ENCODE measurements around the gene LCE4A. TPM values are rescaled to one million over a fixed set of nuclear protein-coding genes. Genes with fewer than 3 reads are reported as not detected.
"Not testable (repeated sequence)": the region's sequence is repeated elsewhere in the genome, so short reads cannot be mapped to it uniquely, and the experiment has no call there.

The LCE4A gene
- total and polyA plus RNA-seq, 2 donors = not detected

DNA sequence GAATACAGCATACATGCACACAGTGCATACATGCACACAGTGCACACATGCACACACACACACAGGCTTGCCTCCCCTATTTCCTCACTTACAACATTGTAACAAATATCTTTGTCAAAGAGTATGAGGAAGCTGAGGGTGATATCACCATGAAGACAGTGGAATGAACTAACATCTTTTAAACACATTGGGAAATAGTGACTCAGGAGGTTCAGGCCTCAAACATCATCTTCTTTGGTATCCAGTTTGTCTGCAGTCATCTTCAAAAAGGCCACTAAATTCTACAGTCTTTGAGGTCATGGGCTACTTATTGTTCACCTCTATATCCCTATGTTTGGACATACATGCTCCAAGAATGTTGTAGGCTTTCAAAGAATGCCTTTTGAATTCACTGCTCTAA, 24.1 kb upstream of the LCE4A start:
- no peak for DNase-seq (ENCODE audit: low read depth in 6 of 9, low spot score in 9 of 9)
- Histone ChIP-seq H3K27ac (ENCODE audit: low read depth in 1 of 2, low read length in 1 of 2) (no peak overlapping the region), H3K4me3 (ENCODE audit: low read length in 2 of 2) (no peak overlapping the region), H3K4me1 (ENCODE audit: control insufficient read depth in 2 of 2, insufficient read depth in 2 of 2, low read length in 2 of 2) (no peaks in the 10 kb centered on the region), H3K27me3 (ENCODE audit: control insufficient read depth in 2 of 2, insufficient read depth in 1 of 2, low read length in 1 of 2) (no peaks in the 10 kb centered on the region), H3K9me3 (ENCODE audit: control insufficient read depth in 2 of 2, insufficient read depth in 1 of 2, low read length in 1 of 2) (no peaks in the 10 kb centered on the region), H3K36me3 (ENCODE audit: control insufficient read depth in 2 of 2, insufficient read depth in 2 of 2, low read length in 1 of 2) (no peaks in the 10 kb centered on the region)

DNA sequence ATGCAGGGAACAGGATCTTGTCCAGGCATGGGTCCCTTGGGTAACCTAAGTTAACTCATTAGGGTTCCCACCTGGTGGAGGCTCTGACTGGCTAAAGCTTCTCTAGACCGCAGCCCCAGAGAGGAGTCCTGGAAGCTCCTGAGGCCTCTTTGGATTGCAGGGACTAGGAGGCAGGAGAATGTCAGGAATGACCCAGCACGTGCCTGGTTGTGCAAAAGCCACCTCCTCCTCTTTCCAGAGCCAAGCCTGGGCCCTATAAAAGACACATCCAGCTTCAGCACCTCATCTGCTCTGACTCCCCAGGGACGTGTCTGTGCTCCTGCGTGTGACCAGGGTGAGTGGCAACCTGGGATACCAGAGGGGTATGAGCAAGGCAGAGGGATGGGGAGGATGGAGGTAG, 22.1 kb upstream of the LCE4A start, which contains the start of gene LCE2B:
Gene LCE2B, plus strand, starts transcription at position 301 of the 400 bp plus-strand sequence. CDS start 721 bp downstream, outside the sequence.
- H3K36me3 ChIP-seq (ENCODE audit: control insufficient read depth in 2 of 2, insufficient read depth in 2 of 2, low read length in 1 of 2); H3K27ac ChIP-seq (ENCODE audit: low read depth in 1 of 2, low read length in 1 of 2); H3K4me1 ChIP-seq (ENCODE audit: control insufficient read depth in 2 of 2, insufficient read depth in 2 of 2, low read length in 2 of 2); H3K27me3 ChIP-seq (ENCODE audit: control insufficient read depth in 2 of 2, insufficient read depth in 1 of 2, low read length in 1 of 2); H3K4me3 ChIP-seq (ENCODE audit: low read length in 2 of 2); DNase-seq (ENCODE audit: low read depth in 6 of 9, low spot score in 9 of 9); H3K9me3 ChIP-seq (ENCODE audit: control insufficient read depth in 2 of 2, insufficient read depth in 1 of 2, low read length in 1 of 2): not testable (repeated sequence)
- WGBS = 80% methylated on average over 4 of the region's 4 CpGs

DNA sequence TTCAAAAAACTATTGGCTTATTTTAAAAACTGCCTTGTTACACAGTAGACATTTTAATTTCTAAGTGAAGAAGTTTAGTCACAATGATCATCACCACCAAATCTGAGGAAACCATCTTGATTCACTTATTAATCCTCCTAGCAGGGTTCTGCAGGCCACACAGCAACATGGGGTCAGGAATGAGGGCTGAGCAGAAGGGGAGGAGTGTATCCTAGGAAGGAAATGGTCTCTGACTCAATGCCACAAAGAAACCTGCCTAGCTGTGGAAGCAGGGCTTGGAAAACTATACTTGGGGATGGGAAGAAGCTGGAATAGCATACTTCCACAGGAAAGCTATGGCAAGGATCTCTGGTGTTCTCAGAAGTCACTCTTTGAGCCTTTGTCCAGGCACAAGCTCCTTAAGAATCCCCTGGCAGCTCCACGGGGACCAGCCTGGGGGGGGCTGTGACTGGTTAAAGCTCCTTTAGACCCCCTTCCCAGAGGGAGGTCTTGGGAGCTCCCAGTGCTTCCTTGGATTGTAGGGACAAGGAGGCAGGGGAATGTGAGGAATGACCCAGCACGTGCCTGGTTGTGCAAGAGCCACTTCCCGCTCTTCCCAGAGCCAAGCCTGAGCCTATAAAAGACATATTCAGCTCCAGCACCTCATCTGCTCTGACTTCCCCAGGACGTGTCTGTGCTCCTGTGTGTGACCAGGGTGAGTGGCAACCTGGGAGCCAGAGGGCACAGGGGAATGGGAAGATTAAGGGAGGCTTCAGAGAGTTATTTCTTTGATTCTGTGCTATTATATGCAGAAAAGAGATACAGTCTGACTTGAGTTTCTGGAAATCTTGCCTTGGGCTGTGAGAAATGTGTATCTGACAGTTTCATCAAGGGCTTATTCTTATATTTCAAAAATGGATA, 10.0 kb upstream of the LCE4A start, which contains the start of gene LCE2A:
Gene LCE2A, plus strand, starts transcription at position 645 of the 900 bp plus-strand sequence. CDS start 557 bp downstream, outside the sequence.
- no peak for DNase-seq (ENCODE audit: low read depth in 6 of 9, low spot score in 9 of 9)
- H3K36me3 ChIP-seq (ENCODE audit: control insufficient read depth in 2 of 2, insufficient read depth in 2 of 2, low read length in 1 of 2) = no peaks in the 10 kb centered on the region
- no peaks in the 10 kb centered on the region for H3K4me1 ChIP-seq (ENCODE audit: control insufficient read depth in 2 of 2, insufficient read depth in 2 of 2, low read length in 2 of 2)
- no peak within 1 kb of the TSS for H3K27ac ChIP-seq (ENCODE audit: low read depth in 1 of 2, low read length in 1 of 2)
- WGBS = 62% methylated on average over 4 of the region's 4 CpGs
- H3K27me3 ChIP-seq (ENCODE audit: control insufficient read depth in 2 of 2, insufficient read depth in 1 of 2, low read length in 1 of 2) = no peaks in the 10 kb centered on the region
- H3K9me3 ChIP-seq (ENCODE audit: control insufficient read depth in 2 of 2, insufficient read depth in 1 of 2, low read length in 1 of 2) = no peaks in the 10 kb centered on the region
- no peak within 1 kb of the TSS for H3K4me3 ChIP-seq (ENCODE audit: low read length in 2 of 2)

DNA sequence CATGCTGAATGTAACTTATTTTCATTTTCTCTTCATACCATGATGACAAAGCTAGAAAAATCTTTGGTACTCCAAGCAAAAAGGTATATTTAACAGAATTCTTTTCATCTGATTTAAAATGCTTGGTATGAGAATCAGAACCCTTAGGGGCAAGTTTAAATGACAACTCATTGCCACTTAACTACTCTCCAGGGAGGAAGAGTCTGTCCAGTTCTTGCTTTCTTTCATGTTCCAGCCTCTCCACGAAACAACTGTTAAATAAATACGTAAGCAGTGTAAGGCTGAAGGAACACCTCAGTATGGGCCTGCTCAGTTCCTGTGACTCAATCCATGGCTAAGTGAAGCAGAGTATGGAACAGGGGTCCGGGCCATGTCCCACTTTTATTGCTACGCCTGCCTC, 8.2 kb upstream of the LCE4A start:
- no peaks in the 10 kb centered on the region for H3K36me3 ChIP-seq (ENCODE audit: control insufficient read depth in 2 of 2, insufficient read depth in 2 of 2, low read length in 1 of 2)
- WGBS = 91% methylated on average over 4 of the region's 4 CpGs
- DNase-seq (ENCODE audit: low read depth in 6 of 9, low spot score in 9 of 9) = no peak
- H3K27me3 ChIP-seq (ENCODE audit: control insufficient read depth in 2 of 2, insufficient read depth in 1 of 2, low read length in 1 of 2) = no peaks in the 10 kb centered on the region
- H3K9me3 ChIP-seq (ENCODE audit: control insufficient read depth in 2 of 2, insufficient read depth in 1 of 2, low read length in 1 of 2) = no peaks in the 10 kb centered on the region
- H3K27ac ChIP-seq (ENCODE audit: low read depth in 1 of 2, low read length in 1 of 2) = no peak overlapping the region
- H3K4me1 ChIP-seq (ENCODE audit: control insufficient read depth in 2 of 2, insufficient read depth in 2 of 2, low read length in 2 of 2) = no peaks in the 10 kb centered on the region
- H3K4me3 ChIP-seq (ENCODE audit: low read length in 2 of 2) = no peak overlapping the region

DNA sequence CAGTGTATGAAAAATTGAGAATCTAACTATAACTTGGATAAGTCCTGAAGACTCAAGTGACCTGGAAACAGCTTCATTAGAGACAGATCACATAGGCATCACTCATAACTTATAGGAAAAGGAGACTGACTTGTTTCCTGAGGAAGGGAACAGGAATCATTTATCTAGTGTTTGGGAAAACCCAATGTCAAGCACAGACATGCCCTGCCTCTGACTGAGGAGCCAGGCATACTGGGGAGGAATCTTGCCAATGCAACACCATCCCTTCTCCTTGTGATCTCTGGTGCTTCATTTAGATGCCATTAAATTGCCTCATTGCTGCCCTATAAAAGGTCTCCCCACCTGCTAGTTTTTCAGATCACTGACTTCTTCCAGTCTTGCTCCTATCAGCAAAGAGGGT, 10.3 kb downstream of the LCE4A start:
- DNase-seq (ENCODE audit: low read depth in 6 of 9, low spot score in 9 of 9) = no peak
- H3K4me1 ChIP-seq (ENCODE audit: control insufficient read depth in 2 of 2, insufficient read depth in 2 of 2, low read length in 2 of 2) = no peaks in the 10 kb centered on the region
- no peaks in the 10 kb centered on the region for H3K27me3 ChIP-seq (ENCODE audit: control insufficient read depth in 2 of 2, insufficient read depth in 1 of 2, low read length in 1 of 2)
- no peaks in the 10 kb centered on the region for H3K36me3 ChIP-seq (ENCODE audit: control insufficient read depth in 2 of 2, insufficient read depth in 2 of 2, low read length in 1 of 2)
- H3K9me3 ChIP-seq (ENCODE audit: control insufficient read depth in 2 of 2, insufficient read depth in 1 of 2, low read length in 1 of 2) = no peaks in the 10 kb centered on the region
- no peak overlapping the region for H3K4me3 ChIP-seq (ENCODE audit: low read length in 2 of 2)
- no peak overlapping the region for H3K27ac ChIP-seq (ENCODE audit: low read depth in 1 of 2, low read length in 1 of 2)

DNA sequence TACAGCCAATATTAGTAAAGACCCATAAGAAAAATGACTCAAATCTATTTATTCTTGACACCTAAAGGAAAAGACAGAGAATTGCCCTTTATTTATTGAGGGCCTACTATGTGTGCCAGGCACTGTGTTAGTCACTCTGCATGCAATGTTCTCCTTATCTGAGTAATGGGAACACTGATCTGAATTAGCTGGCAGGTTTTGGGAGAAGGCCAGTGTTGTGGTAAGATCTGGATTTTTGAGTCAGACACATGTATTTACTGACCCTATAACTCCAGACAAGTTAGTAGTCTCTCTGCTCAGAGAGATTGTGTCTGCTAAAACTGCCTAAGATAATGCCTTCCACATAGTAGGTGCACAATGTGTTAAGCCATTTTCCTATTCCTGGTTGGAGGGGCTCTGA, 17.3 kb downstream of the LCE4A start:
- no peak for DNase-seq (ENCODE audit: low read depth in 6 of 9, low spot score in 9 of 9)
- Histone ChIP-seq H3K4me3 (ENCODE audit: low read length in 2 of 2) (no peak overlapping the region), H3K27me3 (ENCODE audit: control insufficient read depth in 2 of 2, insufficient read depth in 1 of 2, low read length in 1 of 2) (no peaks in the 10 kb centered on the region), H3K9me3 (ENCODE audit: control insufficient read depth in 2 of 2, insufficient read depth in 1 of 2, low read length in 1 of 2) (no peaks in the 10 kb centered on the region), H3K36me3 (ENCODE audit: control insufficient read depth in 2 of 2, insufficient read depth in 2 of 2, low read length in 1 of 2) (no peaks in the 10 kb centered on the region), H3K4me1 (ENCODE audit: control insufficient read depth in 2 of 2, insufficient read depth in 2 of 2, low read length in 2 of 2) (no peaks in the 10 kb centered on the region), H3K27ac (ENCODE audit: low read depth in 1 of 2, low read length in 1 of 2) (no peak overlapping the region)

DNA sequence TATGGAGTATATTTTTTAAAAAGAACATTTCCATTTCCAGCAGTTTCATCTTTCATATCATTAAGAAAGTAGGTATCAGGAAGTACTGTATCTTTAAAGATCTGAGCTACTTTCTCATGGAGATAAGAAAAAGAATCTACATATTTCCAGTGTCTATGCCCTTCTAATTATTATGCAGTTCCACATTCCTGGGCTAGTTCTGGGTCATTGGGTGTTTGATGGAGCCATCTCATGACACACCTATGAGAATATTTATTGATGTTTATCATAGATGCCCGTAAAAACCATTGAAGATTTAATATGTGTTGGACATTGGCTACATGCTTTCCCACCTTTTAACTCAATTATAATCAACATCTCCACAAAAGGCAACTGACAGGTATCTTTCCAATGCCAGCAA, 21.0 kb downstream of the LCE4A start:
- H3K27me3 ChIP-seq (ENCODE audit: control insufficient read depth in 2 of 2, insufficient read depth in 1 of 2, low read length in 1 of 2) = no peaks in the 10 kb centered on the region
- no peaks in the 10 kb centered on the region for H3K36me3 ChIP-seq (ENCODE audit: control insufficient read depth in 2 of 2, insufficient read depth in 2 of 2, low read length in 1 of 2)
- H3K27ac ChIP-seq (ENCODE audit: low read depth in 1 of 2, low read length in 1 of 2) = no peak overlapping the region
- H3K4me1 ChIP-seq (ENCODE audit: control insufficient read depth in 2 of 2, insufficient read depth in 2 of 2, low read length in 2 of 2) = no peaks in the 10 kb centered on the region
- no peak overlapping the region for H3K4me3 ChIP-seq (ENCODE audit: low read length in 2 of 2)
- 92% methylated on average over 1 of the region's 1 CpG for WGBS
- no peak for DNase-seq (ENCODE audit: low read depth in 6 of 9, low spot score in 9 of 9)
- H3K9me3 ChIP-seq (ENCODE audit: control insufficient read depth in 2 of 2, insufficient read depth in 1 of 2, low read length in 1 of 2) = no peaks in the 10 kb centered on the region

DNA sequence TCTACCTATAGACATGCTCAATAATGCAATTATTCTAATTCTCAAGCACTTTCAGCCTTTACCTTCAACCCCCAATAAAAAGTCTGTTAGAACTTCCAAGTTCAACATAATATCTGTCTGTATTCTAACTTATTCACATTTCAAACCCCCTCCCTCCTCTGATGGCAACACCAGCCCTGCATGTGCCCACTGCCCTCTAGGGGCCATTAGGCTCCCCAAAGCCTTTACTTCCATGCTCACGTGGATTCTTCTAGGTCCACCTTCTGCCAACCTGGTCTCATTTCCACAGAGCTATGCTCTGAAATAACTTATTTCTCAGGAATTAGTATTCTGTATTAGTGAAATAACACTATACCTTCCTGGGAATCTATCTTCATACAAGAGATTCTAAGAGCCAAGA, 27.7 kb downstream of the LCE4A start:
- no peak overlapping the region for H3K4me3 ChIP-seq (ENCODE audit: low read length in 2 of 2)
- H3K9me3 ChIP-seq (ENCODE audit: control insufficient read depth in 2 of 2, insufficient read depth in 1 of 2, low read length in 1 of 2) = no peaks in the 10 kb centered on the region
- H3K4me1 ChIP-seq (ENCODE audit: control insufficient read depth in 2 of 2, insufficient read depth in 2 of 2, low read length in 2 of 2) = no peaks in the 10 kb centered on the region
- no peaks in the 10 kb centered on the region for H3K27me3 ChIP-seq (ENCODE audit: control insufficient read depth in 2 of 2, insufficient read depth in 1 of 2, low read length in 1 of 2)
- H3K27ac ChIP-seq (ENCODE audit: low read depth in 1 of 2, low read length in 1 of 2) = no peak overlapping the region
- DNase-seq (ENCODE audit: low read depth in 6 of 9, low spot score in 9 of 9) = no peak
- H3K36me3 ChIP-seq (ENCODE audit: control insufficient read depth in 2 of 2, insufficient read depth in 2 of 2, low read length in 1 of 2) = no peaks in the 10 kb centered on the region
- 18% methylated on average over 1 of the region's 1 CpG for WGBS

DNA sequence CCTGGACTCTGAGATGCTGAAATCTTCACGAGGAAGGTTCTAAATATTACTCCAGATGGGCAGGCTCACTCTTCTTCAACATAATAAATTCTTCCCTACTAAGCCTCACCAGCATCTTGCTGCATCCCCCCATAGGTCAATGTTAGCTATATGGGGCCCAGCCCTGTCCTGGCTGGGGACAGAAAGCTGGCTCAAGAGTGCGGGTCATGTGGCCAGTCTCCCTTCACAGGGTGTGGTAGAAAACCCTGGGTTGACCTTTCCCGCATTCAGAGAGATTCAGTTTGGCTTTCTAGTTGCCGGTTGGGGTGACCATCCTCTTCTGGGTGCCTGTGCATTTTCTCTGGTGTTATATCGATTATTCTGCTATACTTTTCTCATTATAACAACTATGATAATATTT, 30.0 kb downstream of the LCE4A start:
- H3K9me3 ChIP-seq (ENCODE audit: control insufficient read depth in 2 of 2, insufficient read depth in 1 of 2, low read length in 1 of 2) = no peaks in the 10 kb centered on the region
- H3K27me3 ChIP-seq (ENCODE audit: control insufficient read depth in 2 of 2, insufficient read depth in 1 of 2, low read length in 1 of 2) = no peaks in the 10 kb centered on the region
- H3K27ac ChIP-seq (ENCODE audit: low read depth in 1 of 2, low read length in 1 of 2) = no peak overlapping the region
- 87% methylated on average over 5 of the region's 5 CpGs for WGBS
- no peak for DNase-seq (ENCODE audit: low read depth in 6 of 9, low spot score in 9 of 9)
- H3K4me1 ChIP-seq (ENCODE audit: control insufficient read depth in 2 of 2, insufficient read depth in 2 of 2, low read length in 2 of 2) = no peaks in the 10 kb centered on the region
- H3K4me3 ChIP-seq (ENCODE audit: low read length in 2 of 2) = no peak overlapping the region
- no peaks in the 10 kb centered on the region for H3K36me3 ChIP-seq (ENCODE audit: control insufficient read depth in 2 of 2, insufficient read depth in 2 of 2, low read length in 1 of 2)
